C4-2B (cell line): ENCODE measurements around the gene TNRC6B.

Source experiments
- CTCF ChIP-seq: fragments of 450-650 bp; conservative IDR thresholded peaks from 2 replicates; pipeline ENCODE4 v1.5.1; 2017; ENCODE audit warnings: mild to moderate bottlenecking
- ZFX ChIP-seq: fragments of 450-650 bp; IDR thresholded peaks from 2 replicates; pipeline ENCODE4 v1.6.1; 2017

- TF ChIP-seq CTCF (no peak), ZFX (no peak)
Observed at GRCh38 chr22:40175611-40176244, 2.0 kb upstream of the TNRC6B start.
